Activated CD4-positive, alpha-beta T cell treated with anti-CD3 and anti-CD28 coated beads for 36 hours (primary cell): ENCODE results near the gene REV3L. TPM values are rescaled to one million over a fixed set of nuclear protein-coding genes. Genes with fewer than 3 reads are reported as not detected.
"Not testable (repeated sequence)": the region's sequence is repeated elsewhere in the genome, so short reads cannot be mapped to it uniquely, and the experiment has no call there.

ENCODE experiments used
- ATAC-seq: fragments of 200-7000 bp; cut with Tn5 transposase; one replicate; pipeline ENCODE4 v1.10.0; 2021; ENCODE audit warnings: mild to moderate bottlenecking, moderate library complexity
- CTCF ChIA-PET: fragments of 350-600 bp; sonication (Branson Sonifier 250); formaldehyde crosslinking; loops from one replicate; lab custom pipeline; 2021; ENCODE audit warnings: antibody characterized with exemption; lab: Charles Lee
- POLR2A ChIA-PET: fragments of 350-600 bp; sonication (Branson Sonifier 250); formaldehyde crosslinking; loops from one replicate; lab custom pipeline; 2021; ENCODE audit warnings: antibody characterized with exemption, inconsistent platforms; lab: Charles Lee
- DNase-seq: peaks from one replicate; pipeline ENCODE4 v3.0.0-alpha.2; 2020
- H3K27ac Mint-ChIP-seq: one replicate; pipeline ENCODE4 v1.8.0; 2021; ENCODE audit warnings: mixed read lengths
- H3K27me3 Mint-ChIP-seq: one replicate; pipeline ENCODE4 v1.8.0; 2021; ENCODE audit warnings: mixed read lengths
- H3K36me3 Mint-ChIP-seq: one replicate; pipeline ENCODE4 v1.8.0; 2021; ENCODE audit warnings: low read depth, mixed read lengths
- H3K4me1 Mint-ChIP-seq: one replicate; pipeline ENCODE4 v1.8.0; 2021; ENCODE audit warnings: mixed read lengths
- H3K4me3 Mint-ChIP-seq: one replicate; pipeline ENCODE4 v1.8.0; 2021; ENCODE audit warnings: mild to moderate bottlenecking, moderate library complexity, mixed read lengths
- H3K9me3 Mint-ChIP-seq: one replicate; pipeline ENCODE4 v1.8.0; 2021; ENCODE audit warnings: low read depth, mixed read lengths
- intact Hi-C, 2 experiments: fragments of 100-400 bp; cut with DNase I in 1 of 2; cut with micrococcal nuclease in 1 of 2; formaldehyde crosslinking; loops; one replicate each; pipeline versions ENCODE4 v1.14.2 to v1.15.1; 2022 to 2024; cut with DNase I, micrococcal nuclease
- total RNA-seq, 2 experiments: library from RNA; stranded (reverse); gene quantifications; one replicate each; pipeline ENCODE4 v1.2.3, GENCODE V29; 2021

REV3L gene
- total RNA-seq, 2 experiments from 2014 or later: 16.5 to 20.9 TPM

DNA sequence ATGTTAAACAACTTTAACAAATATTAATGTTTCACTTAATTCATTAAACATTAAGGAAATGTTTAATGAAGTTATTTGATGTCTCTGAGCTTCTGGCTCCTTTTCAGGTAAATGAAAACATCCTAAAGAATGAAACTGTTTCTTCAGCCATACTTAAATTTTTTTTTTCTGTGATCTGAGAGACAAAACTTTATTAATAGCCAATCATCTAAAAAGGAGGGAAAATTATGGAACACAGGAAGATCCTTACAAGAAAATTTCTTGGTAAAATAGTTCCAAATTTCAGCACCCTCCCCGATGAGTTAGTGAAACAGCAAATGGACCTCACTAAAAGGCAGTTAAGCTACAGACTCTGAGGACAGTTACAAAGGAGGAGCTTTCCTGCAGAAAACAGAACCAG is 185.2 kb downstream of the REV3L start:
- Mint-ChIP-seq H3K36me3 (peaks cover 36% of the 10 kb centered on the region), H3K9me3 (peaks cover 6% of the 10 kb centered on the region), H3K27ac (peak overlapping the region; percentile 18), H3K4me1 (peaks cover 18% of the 10 kb centered on the region), H3K27me3 (no peaks in the 10 kb centered on the region), H3K4me3 (no peak overlapping the region)
- ChIA-PET POLR2A (no interaction called here), CTCF (no interaction called here)
- intact Hi-C loops: no loop called here
- DNase-seq (no peak), ATAC-seq (no peak)

DNA sequence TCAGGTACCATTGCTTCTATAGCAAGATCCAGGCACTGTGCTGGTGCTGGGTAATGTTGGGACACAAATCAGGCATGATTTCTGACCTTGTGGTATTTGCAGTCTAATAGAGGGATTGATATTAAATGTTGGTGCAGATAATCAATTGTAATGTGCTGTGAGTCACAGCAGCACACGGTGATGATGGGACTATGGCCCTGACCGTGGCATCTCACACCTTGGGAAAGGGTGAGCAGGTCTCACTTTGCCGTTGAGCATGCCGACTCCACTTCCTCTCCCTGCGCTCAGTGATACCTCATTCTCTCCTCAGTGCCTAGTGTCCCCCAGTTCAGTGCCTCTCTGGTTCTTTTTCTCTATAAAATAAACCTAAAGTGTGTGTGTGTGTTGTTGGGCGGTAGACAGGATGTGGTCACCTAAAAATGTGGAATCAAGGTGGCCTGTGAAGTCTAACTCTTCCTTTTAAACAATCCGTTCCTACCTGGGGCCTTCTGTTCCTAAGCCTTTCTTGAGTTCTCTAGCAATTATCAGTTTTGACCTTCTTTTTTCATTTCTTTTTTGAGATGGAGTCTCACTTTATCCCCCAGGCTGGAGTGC is 188.5 kb downstream of the REV3L start:
- Mint-ChIP-seq H3K36me3 (peaks cover 12% of the 10 kb centered on the region), H3K4me3 (no peak overlapping the region), H3K4me1 (peaks cover 30% of the 10 kb centered on the region), H3K27ac (no peak overlapping the region), H3K9me3 (no peaks in the 10 kb centered on the region), H3K27me3 (no peaks in the 10 kb centered on the region)
- CTCF ChIA-PET: no interaction called here
- POLR2A ChIA-PET: no interaction called here
- no peak for DNase-seq
- ATAC-seq: no peak
- intact Hi-C loops: no loop called here

DNA sequence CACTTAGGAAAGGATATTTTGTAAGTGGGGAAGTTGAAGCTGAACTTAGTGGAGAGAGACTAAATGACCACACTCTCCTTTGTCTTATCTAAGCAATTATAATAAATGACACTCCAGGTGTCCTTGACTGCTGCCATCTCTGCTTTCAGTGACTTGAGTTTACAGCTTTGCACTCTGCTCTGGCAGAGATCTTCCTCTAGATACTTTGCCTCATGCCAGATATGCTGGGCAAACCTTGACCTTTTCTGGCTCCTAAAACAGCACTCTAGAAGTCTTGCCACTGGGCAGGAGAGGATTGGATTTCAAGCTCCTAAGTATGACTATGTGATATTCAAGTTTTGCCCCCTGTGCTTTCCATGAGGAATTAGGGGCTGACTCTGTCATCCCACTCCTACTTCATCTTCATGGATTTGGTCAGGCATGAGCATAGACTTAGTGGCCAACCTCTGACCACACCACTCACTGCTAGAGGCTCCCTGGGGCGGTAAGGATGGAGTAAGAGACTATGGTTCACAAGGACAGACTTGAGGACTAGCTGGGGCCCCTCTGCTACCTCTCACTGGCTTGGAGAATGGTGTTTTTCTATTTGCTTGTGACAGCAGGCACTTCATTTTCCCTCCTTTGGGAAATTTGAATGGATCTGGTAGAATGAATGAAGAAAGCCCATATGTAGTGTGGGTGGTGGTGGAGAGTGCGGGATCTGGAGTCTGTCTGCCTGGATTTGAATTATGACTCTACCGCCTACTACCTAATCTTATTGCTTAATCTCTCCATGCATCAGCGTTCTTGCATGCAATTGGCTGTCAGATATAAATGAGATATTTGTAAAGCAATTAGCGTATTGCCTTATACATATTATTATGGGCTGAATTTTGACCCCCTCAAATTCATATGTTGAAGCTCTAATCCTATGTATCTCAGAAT is 191.4 kb downstream of the REV3L start:
- no peaks in the 10 kb centered on the region for H3K9me3 Mint-ChIP-seq
- no peak overlapping the region for H3K27ac Mint-ChIP-seq
- ChIA-PET POLR2A (no interaction called here), CTCF (interaction anchor here (1.0 to 1.4 kb wide), 2 partner anchors 8 to 33 kb away, joined by 3 to 4 read pairs; a partner anchor contains a TSS)
- H3K36me3 Mint-ChIP-seq: peaks cover 8% of the 10 kb centered on the region
- DNase-seq: no peak
- H3K4me3 Mint-ChIP-seq: no peak overlapping the region
- intact Hi-C loops: no loop called here
- ATAC-seq: peak; percentile 27
- peaks cover 35% of the 10 kb centered on the region for H3K4me1 Mint-ChIP-seq
- no peaks in the 10 kb centered on the region for H3K27me3 Mint-ChIP-seq

DNA sequence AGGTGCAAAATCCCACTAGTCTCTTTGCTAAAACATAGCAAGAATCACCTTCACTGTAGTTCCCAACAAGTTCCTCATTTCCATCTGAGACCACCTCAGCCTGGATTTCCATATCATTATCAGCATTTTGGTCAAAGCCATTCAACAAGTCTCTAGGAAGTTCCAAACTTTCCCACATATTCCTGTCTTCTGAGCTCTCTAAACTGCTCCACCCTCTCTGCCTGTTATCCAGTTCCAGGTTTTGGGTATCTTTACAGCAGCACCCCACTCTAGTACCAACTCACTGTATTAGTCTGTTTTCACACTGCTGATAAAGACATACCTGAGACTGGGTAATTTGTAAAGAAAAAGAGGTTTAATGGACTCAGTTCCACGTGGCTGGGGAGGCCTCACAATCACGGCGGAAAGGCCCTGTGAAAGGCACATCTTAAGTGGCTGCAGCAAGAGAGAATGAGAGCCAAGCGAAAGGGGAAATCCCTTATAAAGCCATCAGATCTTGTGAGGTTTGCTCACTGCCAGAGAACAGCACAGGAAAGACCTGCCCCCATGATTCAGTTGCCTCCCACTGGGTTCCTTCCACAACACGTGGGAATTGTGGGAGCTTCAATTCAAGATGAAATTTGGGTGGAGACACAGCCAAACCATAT is 192.2 kb downstream of the REV3L start:
- CTCF ChIA-PET: interaction anchor here (1.4 kb wide), 1 partner anchor 32 kb away, joined by 4 read pairs; a partner anchor contains a TSS

DNA sequence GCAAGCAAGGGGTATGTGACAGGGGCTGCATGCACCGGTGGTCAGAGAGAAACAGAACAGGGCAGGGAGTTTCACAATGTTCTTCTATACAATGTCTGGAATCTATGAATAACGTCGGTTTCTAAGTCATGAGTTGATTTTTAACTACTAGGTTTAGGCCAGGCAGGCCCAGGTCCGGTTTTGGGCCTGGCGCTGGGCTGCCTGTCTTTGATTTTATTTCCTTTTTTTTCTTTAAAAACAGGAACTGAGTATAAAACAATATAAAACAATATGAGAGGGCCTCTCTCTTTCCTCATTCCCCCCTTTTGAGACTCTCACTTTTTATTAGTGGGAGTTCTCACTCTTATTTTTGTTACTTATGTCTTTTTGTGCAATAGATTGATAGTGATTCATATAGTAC is 198.7 kb downstream of the REV3L start:
- ATAC-seq, H3K4me3 Mint-ChIP-seq, H3K27me3 Mint-ChIP-seq, DNase-seq, intact Hi-C loops, H3K27ac Mint-ChIP-seq, H3K4me1 Mint-ChIP-seq, POLR2A ChIA-PET, H3K9me3 Mint-ChIP-seq: not testable (repeated sequence)
- H3K36me3 Mint-ChIP-seq: peaks cover 31% of the 10 kb centered on the region
- CTCF ChIA-PET: interaction anchor here (1.3 kb wide), 1 partner anchor 251 kb away, joined by 3 read pairs; no protein-coding TSS in a partner anchor

More for the DNA sequence above, 192.2 kb downstream of the REV3L start:
- H3K27ac Mint-ChIP-seq: peak overlapping the region; percentile 56
- H3K4me3 Mint-ChIP-seq, POLR2A ChIA-PET, intact Hi-C loops, H3K9me3 Mint-ChIP-seq, H3K27me3 Mint-ChIP-seq, H3K36me3 Mint-ChIP-seq: not testable (repeated sequence)
- H3K4me1 Mint-ChIP-seq: peaks cover 35% of the 10 kb centered on the region
- peak; percentile 59 for DNase-seq
- ATAC-seq: peak; percentile 97

DNA sequence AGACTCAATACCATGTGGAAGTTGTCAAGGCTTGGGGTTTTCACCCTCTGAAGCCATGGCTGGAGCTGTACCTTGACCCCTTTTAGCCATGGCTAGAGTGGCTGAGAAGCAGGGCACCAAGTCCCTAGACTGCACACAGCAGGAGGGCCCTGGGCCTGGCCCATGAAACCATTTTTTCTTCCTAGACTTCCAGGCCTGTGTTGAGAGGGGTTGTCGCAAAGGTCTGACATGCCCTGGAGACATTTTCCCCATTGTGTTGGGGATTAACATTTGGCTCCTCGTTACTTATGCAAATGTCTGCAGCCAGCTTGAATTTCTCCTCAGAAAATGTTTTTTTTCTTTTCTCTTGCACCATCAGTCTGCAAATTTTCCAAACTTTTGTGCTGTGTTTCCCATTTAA is 199.3 kb downstream of the REV3L start:
- H3K4me1 Mint-ChIP-seq: peaks cover 5% of the 10 kb centered on the region
- H3K4me3 Mint-ChIP-seq: no peak overlapping the region
- no peaks in the 10 kb centered on the region for H3K9me3 Mint-ChIP-seq
- ChIA-PET POLR2A (no interaction called here), CTCF (interaction anchor here (1.1 kb wide), 1 partner anchor 8 kb away, joined by 3 read pairs; no protein-coding TSS in a partner anchor)
- H3K36me3 Mint-ChIP-seq: peaks cover 36% of the 10 kb centered on the region
- DNase-seq (no peak), ATAC-seq (no peak)
- H3K27ac Mint-ChIP-seq: no peak overlapping the region
- intact Hi-C loops: no loop called here
- H3K27me3 Mint-ChIP-seq: no peaks in the 10 kb centered on the region

DNA sequence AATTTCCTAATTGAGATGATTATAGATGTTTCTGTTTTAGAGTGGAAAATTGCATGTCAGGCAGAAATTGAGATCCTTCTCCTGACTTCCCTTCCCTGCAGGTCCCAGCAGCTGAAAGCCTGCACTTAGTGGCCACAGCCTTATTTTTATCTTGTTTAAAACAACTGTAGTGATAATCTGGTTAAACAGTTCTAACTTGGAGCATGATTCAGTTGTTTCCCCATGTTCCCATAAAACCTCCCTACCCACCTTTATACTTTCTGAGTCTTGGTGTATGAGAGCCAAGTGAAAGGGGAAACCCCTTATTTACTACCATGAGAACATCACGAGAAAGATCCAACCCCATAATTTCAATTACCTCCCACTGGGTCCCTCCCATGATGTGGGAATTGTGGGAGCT is 200.5 kb downstream of the REV3L start:
- no peaks in the 10 kb centered on the region for H3K27me3 Mint-ChIP-seq
- H3K9me3 Mint-ChIP-seq: no peaks in the 10 kb centered on the region
- ATAC-seq: no peak
- CTCF ChIA-PET: interaction anchor here (1.3 kb wide), 1 partner anchor 14 kb away, joined by 4 read pairs; no protein-coding TSS in a partner anchor
- intact Hi-C loops: no loop called here
- POLR2A ChIA-PET: no interaction called here
- no peak overlapping the region for H3K4me3 Mint-ChIP-seq
- H3K36me3 Mint-ChIP-seq: peaks cover 48% of the 10 kb centered on the region
- H3K27ac Mint-ChIP-seq: no peak overlapping the region
- no peak for DNase-seq
- H3K4me1 Mint-ChIP-seq: peaks cover 5% of the 10 kb centered on the region

DNA sequence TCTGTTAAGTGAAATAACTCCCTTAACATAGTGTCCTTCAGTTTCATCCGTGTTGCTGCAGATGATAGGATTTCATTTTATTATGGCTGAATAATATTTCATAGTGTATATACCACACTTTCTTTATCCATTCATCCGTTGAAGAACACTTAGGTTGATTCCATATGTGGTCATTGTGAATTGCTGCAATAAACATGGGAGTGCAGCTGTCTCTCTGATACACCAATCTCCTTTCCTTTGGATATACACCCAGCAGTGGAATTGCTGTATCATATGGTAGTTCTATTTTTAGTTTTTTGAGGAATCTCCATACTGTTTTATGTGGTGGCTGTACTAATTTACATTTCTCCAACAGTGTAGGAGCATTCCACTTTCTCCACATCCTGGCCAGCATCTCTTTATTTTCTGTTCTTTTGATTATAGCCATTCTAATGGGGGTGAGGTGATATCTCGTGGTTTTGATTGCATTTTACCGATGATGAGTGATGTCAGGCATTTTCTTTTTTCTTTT is 202.5 kb downstream of the REV3L start:
- DNase-seq (no peak), ATAC-seq (no peak)
- ChIA-PET POLR2A (no interaction called here), CTCF (interaction anchor here (0.6 kb wide), 1 partner anchor 43 kb away, joined by 3 read pairs; no protein-coding TSS in a partner anchor)
- Mint-ChIP-seq H3K36me3 (peaks cover 63% of the 10 kb centered on the region), H3K9me3 (peaks cover 4% of the 10 kb centered on the region), H3K27ac (no peak overlapping the region), H3K4me3 (no peak overlapping the region), H3K4me1 (peaks cover 5% of the 10 kb centered on the region), H3K27me3 (no peaks in the 10 kb centered on the region)
- intact Hi-C loops: no loop called here

DNA sequence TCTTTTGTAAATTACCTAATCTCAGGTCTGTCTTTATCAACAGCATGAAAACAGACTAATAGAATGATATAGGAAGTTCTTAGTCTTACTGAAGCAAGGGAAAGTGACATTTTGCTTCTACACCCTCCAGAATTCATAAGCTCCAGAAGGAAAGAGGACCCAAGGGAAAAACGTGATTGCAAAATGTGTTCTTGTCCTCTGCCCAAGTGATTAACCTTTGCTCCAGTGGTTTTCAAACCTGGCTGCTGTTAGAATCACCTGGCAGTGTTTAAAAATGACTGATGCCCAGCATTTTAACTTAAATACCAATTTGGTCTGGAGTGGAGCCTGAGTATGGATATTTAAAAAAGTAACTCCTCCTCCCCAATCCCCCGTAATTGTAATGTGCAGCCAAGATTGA is 204.3 kb downstream of the REV3L start:
- Mint-ChIP-seq H3K27me3 (no peaks in the 10 kb centered on the region), H3K27ac (no peak overlapping the region), H3K36me3 (peaks cover 78% of the 10 kb centered on the region), H3K4me3 (no peak overlapping the region), H3K9me3 (peaks cover 11% of the 10 kb centered on the region), H3K4me1 (peaks cover 7% of the 10 kb centered on the region)
- CTCF ChIA-PET: no interaction called here
- no peak for DNase-seq
- POLR2A ChIA-PET: no interaction called here
- intact Hi-C loops: no loop called here
- ATAC-seq: no peak

DNA sequence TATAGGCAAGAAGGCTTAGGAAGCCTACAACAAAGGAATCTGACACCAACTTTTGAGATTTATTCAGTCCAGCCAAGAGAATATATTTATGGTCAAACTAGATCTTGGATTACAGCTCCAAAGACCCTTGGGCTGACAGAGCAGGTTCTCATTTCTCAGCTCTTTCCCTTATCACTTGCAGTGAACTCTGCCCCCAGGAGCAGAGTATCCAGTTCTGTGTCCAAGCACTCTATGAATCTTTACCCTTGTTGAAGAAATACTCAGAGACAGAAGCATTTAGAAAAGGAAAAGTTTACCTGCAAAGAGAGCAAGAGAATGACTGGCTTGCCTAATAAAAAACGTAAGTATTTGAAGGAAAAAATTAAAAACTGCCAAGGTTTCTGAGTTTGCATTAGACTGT is 205.2 kb downstream of the REV3L start:
- CTCF ChIA-PET: no interaction called here
- POLR2A ChIA-PET: no interaction called here
- Mint-ChIP-seq H3K9me3 (peaks cover 11% of the 10 kb centered on the region), H3K27me3 (no peaks in the 10 kb centered on the region), H3K4me1 (peaks cover 7% of the 10 kb centered on the region), H3K4me3 (no peak overlapping the region), H3K36me3 (peaks cover 84% of the 10 kb centered on the region), H3K27ac (no peak overlapping the region)
- DNase-seq (no peak), ATAC-seq (no peak)
- intact Hi-C loops: no loop called here

DNA sequence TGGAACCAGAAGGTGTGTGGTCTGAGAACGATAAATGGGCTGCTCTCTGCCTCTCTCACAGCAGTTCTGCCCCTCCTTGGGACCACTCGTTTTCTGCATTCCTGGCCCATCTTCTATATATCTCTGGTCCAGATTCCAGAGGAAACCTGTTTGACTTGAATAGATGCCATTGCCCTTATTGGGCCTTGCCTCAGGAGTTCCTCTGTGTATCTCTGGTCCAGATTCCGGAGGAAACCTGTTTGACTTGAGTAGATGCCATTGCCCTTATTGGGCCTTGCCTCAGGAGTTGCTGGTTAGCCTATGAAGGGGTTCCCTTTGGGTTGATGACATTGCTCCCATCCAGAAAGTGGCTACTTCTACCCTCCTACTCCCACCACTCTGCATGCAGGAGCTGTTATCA is 206.3 kb downstream of the REV3L start:
- H3K36me3 Mint-ChIP-seq: peaks cover 81% of the 10 kb centered on the region
- no peak for ATAC-seq
- peaks cover 11% of the 10 kb centered on the region for H3K9me3 Mint-ChIP-seq
- peaks cover 3% of the 10 kb centered on the region for H3K4me1 Mint-ChIP-seq
- no peak overlapping the region for H3K4me3 Mint-ChIP-seq
- H3K27me3 Mint-ChIP-seq: no peaks in the 10 kb centered on the region
- intact Hi-C loops: no loop called here
- H3K27ac Mint-ChIP-seq: no peak overlapping the region
- no peak for DNase-seq
- ChIA-PET POLR2A (no interaction called here), CTCF (no interaction called here)
